ENCODE measurements around the gene ERC2.

The ERC2 gene

DNA sequence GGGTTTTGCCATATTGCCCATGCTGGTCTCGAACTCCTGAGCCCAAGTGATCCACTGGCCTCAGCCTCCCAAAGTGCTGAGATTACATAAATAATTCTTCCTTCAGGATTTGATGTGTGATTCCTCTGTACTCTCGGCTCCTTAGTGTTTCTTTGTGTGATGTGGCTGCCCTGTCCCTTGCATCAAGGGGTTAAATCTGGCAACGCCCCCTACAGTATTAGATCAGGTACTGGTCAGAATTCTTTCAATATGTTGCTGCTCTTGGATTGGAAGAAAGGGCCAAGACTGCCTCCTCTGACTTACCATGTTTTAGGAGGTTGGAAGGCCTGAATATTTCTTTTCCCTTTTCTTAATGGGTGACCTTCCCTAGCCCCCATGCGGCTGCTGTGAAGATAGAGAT is 590.6 kb downstream of the ERC2 start:
- Histone ChIP-seq H3K36me3 (ENCODE audit: control insufficient read depth, insufficient read depth, low read length) (no peaks in the 10 kb centered on the region), H3K9ac (ENCODE audit: low read length) (no peak overlapping the region), H3K27me3 (ENCODE audit: control insufficient read depth, insufficient read depth, low read length) (no peaks in the 10 kb centered on the region), H3K4me1 (ENCODE audit: control insufficient read depth, insufficient read depth, low read length) (no peaks in the 10 kb centered on the region), H3K27ac (ENCODE audit: low read depth, low read length) (no peak overlapping the region), H3K4me3 (ENCODE audit: low read length) (no peak overlapping the region)

DNA sequence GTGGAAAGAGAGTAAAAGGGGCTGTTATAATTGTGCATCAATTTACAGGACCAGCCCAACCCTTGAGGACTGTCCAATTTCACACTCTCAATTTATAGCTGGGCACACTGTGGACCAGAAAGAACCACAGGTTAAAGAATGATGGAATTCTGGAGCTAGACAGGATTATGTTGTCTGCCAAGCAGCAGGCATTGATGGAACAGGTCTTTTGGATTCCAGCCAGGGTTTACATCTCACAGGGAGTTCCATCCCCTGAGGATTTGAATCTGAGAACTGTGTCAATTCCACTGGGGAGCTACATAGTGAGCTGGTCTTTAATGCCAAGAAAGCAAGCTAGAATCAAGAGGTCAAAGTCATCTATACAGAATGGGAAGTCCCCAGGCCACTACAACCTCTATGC is 591.7 kb downstream of the ERC2 start:
- H3K27ac ChIP-seq (ENCODE audit: low read depth, low read length): no peak overlapping the region
- H3K36me3 ChIP-seq (ENCODE audit: control insufficient read depth, insufficient read depth, low read length): no peaks in the 10 kb centered on the region
- no peaks in the 10 kb centered on the region for H3K27me3 ChIP-seq (ENCODE audit: control insufficient read depth, insufficient read depth, low read length)
- H3K4me1 ChIP-seq (ENCODE audit: control insufficient read depth, insufficient read depth, low read length): no peaks in the 10 kb centered on the region
- no peak overlapping the region for H3K4me3 ChIP-seq (ENCODE audit: low read length)
- no peak overlapping the region for H3K9ac ChIP-seq (ENCODE audit: low read length)

DNA sequence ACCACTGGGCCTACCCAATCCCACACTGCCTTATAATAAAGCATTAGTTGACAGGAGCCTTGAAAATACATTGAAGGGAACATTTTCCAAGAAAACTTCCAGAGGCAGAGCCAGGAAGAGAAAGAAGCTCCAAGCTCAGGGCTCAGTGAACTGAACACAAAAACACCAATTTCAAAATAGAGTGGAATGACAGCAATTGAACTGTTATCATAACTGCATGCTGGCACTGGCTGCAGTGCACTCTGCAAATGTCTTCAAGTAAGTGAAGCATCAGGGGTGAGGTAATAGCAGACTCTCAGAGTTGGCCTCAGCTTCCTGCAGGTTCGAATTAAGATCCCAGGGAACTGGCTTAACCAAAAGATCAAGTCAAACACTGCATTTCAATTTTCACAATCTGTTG is 593.2 kb downstream of the ERC2 start:
- Histone ChIP-seq H3K36me3 (ENCODE audit: control insufficient read depth, insufficient read depth, low read length) (no peaks in the 10 kb centered on the region), H3K27me3 (ENCODE audit: control insufficient read depth, insufficient read depth, low read length) (no peaks in the 10 kb centered on the region), H3K9ac (ENCODE audit: low read length) (no peak overlapping the region), H3K4me1 (ENCODE audit: control insufficient read depth, insufficient read depth, low read length) (no peaks in the 10 kb centered on the region), H3K4me3 (ENCODE audit: low read length) (no peak overlapping the region), H3K27ac (ENCODE audit: low read depth, low read length) (no peak overlapping the region)

DNA sequence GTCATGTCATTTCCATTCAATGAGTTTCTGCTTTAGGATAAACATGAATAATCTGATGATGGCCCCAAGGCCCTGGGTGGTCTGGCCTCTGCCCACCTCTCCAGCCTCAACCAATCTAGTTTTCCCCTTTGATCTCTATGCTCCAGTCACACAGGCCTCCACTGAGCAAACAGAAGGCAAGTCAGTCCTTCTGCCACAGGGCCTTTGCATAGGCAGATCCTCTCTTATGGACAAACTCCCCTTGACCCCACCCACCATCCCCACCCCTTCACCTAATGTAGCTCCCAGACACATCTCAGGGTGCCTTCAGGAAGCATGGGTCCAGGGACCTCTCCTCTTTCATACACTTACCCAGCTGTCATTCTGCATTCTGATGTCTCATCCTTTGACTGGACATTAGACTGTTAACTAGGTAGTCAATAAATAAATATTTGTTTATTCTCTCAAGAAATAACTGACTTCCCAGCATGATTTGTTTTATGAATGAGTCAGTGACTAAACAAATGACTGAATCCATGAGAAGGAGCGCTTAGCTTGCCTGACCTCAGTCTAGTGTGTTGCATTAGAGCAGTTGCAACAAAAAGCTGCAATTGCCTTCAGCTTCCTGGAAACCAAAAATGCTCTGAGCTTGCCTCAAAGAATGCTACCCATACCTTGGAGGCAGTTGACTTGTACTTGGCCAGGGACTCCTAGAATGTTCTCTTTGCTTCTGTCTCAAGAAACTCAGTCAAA is 594.6 kb downstream of the ERC2 start:
- Histone ChIP-seq H3K27me3 (ENCODE audit: control insufficient read depth, insufficient read depth, low read length) (no peaks in the 10 kb centered on the region), H3K9ac (ENCODE audit: low read length) (no peak overlapping the region), H3K27ac (ENCODE audit: low read depth, low read length) (no peak overlapping the region), H3K4me1 (ENCODE audit: control insufficient read depth, insufficient read depth, low read length) (no peaks in the 10 kb centered on the region), H3K4me3 (ENCODE audit: low read length) (no peak overlapping the region), H3K36me3 (ENCODE audit: control insufficient read depth, insufficient read depth, low read length) (no peaks in the 10 kb centered on the region)

DNA sequence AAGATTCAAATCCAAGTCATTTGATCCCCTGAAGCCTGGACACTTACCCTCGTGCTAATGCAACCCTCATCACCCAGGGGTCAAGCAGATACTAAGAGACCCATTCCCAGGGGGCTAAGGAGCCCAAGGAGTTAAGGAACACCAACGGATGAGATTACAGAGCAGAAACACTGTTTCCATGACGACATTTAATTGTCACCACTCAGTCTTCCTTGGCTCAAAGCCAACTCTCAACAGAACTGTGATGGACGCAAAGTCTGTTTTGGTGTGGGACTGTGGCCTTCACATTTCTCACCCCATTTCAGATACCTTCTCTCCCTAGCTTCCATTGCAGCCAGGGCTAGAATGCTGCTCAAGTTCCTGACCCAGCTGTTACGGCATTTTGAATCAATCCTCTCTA is 597.7 kb downstream of the ERC2 start:
- Histone ChIP-seq H3K27me3 (ENCODE audit: control insufficient read depth, insufficient read depth, low read length) (no peaks in the 10 kb centered on the region), H3K9ac (ENCODE audit: low read length) (no peak overlapping the region), H3K4me1 (ENCODE audit: control insufficient read depth, insufficient read depth, low read length) (no peaks in the 10 kb centered on the region), H3K27ac (ENCODE audit: low read depth, low read length) (no peak overlapping the region), H3K36me3 (ENCODE audit: control insufficient read depth, insufficient read depth, low read length) (no peaks in the 10 kb centered on the region), H3K4me3 (ENCODE audit: low read length) (no peak overlapping the region)

DNA sequence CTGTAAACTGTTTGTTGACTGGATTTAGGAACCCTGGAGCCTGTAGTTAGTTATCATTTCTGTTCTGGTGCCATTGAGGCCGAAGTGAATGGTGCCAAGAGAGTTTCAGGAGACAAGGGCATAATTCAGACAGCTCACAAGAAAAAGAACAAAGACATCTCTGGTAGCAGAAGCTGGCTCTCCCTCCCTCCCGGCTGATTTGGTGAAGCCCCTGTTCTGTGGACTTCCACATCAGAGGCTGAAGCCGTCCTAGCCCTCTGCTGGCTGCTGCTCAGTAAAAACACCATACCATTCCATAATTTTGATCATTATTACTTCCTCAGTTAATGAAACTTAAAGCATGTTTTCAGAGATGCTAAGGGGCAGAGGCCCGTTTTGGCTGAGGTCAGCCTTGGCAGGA is 599.9 kb downstream of the ERC2 start:
- Histone ChIP-seq H3K27ac (ENCODE audit: low read depth, low read length) (no peak overlapping the region), H3K9ac (ENCODE audit: low read length) (no peak overlapping the region), H3K36me3 (ENCODE audit: control insufficient read depth, insufficient read depth, low read length) (no peaks in the 10 kb centered on the region), H3K4me3 (ENCODE audit: low read length) (no peak overlapping the region), H3K27me3 (ENCODE audit: control insufficient read depth, insufficient read depth, low read length) (no peaks in the 10 kb centered on the region), H3K4me1 (ENCODE audit: control insufficient read depth, insufficient read depth, low read length) (no peaks in the 10 kb centered on the region)

DNA sequence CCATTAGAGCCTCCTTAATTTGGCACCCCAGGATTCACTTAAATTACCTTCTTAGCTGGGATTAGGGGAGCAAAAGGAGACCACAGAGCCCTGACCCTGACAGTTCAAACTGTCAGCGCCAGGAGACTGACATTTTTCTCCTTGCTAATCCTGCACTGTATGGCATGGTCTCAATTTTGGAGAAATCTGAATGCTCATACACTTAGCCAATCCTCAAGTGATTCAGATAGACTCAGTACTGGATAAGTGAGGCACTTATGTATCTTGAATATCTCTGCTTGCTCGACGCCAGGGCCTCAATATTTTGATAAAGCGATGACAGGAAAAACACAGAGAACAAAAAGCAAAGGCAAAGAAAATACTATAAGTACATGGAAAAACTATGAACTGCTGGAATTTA is 605.2 kb downstream of the ERC2 start:
- H3K27ac ChIP-seq (ENCODE audit: low read depth, low read length): no peak overlapping the region
- H3K4me1 ChIP-seq (ENCODE audit: control insufficient read depth, insufficient read depth, low read length): no peaks in the 10 kb centered on the region
- H3K4me3 ChIP-seq (ENCODE audit: low read length): no peak overlapping the region
- no peaks in the 10 kb centered on the region for H3K27me3 ChIP-seq (ENCODE audit: control insufficient read depth, insufficient read depth, low read length)
- no peak overlapping the region for H3K9ac ChIP-seq (ENCODE audit: low read length)
- no peaks in the 10 kb centered on the region for H3K36me3 ChIP-seq (ENCODE audit: control insufficient read depth, insufficient read depth, low read length)

DNA sequence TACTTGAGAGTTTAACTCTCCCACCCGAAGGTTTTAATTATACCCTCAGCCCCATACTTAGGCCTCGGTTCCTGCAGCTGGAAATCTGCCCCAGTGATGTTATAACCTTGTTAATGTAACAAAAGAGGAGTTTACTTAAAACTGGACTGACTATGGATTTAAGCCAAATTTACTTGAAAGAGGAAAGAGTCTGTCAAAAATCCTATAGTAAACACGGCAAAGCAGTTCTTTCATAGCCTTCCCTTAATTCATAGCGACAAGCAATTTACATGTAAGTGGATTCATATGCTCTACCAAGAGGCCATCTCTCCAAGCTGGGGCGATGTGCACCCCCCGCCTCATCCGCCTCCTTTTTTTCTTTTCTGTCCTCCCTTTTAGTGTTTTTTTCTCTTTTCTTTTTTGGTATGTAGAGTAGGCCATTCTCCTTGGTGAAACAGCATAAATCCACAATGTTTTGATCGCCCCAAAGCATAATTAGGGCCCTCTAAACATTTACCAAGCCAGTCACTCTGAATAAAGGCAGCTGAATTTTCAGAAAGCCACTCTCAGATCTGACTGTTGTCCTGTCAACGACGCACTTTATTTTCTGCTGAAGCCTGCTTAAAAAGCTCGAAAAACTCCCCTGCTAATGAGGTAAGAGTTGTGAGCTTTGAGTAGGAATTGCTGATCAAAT is 608.1 kb downstream of the ERC2 start:
- no peaks in the 10 kb centered on the region for H3K27me3 ChIP-seq (ENCODE audit: control insufficient read depth, insufficient read depth, low read length)
- no peak overlapping the region for H3K27ac ChIP-seq (ENCODE audit: low read depth, low read length)
- H3K36me3 ChIP-seq (ENCODE audit: control insufficient read depth, insufficient read depth, low read length): no peaks in the 10 kb centered on the region
- no peak overlapping the region for H3K9ac ChIP-seq (ENCODE audit: low read length)
- no peaks in the 10 kb centered on the region for H3K4me1 ChIP-seq (ENCODE audit: control insufficient read depth, insufficient read depth, low read length)
- no peak overlapping the region for H3K4me3 ChIP-seq (ENCODE audit: low read length)

DNA sequence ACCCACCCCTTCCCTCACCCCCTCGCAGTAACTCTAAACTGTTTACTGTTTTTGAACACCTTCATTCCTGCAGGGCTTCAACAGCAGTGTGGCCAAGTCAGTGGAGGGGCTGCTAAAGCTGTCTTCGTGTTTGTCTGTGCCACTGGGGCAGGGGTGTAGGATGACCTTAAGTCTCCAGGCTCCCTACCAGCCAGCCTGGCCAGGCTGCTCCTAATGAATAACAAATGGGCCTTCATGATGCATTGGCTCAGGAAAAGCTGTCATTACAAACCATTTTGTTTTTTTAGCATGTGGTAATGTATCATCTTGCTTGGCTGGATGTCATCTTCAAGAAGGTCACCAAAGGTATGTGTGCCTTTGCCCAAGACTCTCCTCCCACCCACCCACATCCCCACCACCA is 609.0 kb downstream of the ERC2 start:
- Histone ChIP-seq H3K27me3 (ENCODE audit: control insufficient read depth, insufficient read depth, low read length) (no peaks in the 10 kb centered on the region), H3K27ac (ENCODE audit: low read depth, low read length) (no peak overlapping the region), H3K36me3 (ENCODE audit: control insufficient read depth, insufficient read depth, low read length) (no peaks in the 10 kb centered on the region), H3K4me3 (ENCODE audit: low read length) (no peak overlapping the region), H3K9ac (ENCODE audit: low read length) (no peak overlapping the region), H3K4me1 (ENCODE audit: control insufficient read depth, insufficient read depth, low read length) (no peaks in the 10 kb centered on the region)

DNA sequence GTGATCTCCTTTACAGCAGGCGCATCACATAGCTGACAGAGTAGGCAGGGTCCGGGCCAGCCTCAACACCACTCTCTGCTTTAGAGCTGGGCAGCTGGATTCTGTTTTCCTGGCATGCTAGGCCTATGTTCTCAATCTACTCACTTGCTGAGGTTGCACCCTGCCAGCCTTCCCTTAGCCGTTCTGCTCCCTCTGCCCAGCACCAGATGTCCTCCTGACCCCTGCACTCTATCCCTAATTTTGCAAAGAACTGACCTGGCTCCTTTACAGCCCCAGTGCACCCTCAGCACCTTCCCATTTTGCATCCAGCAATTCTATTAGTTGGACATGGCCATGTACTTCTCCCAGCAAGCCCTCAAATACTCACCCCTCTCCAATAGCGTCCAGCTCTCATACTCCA is 609.5 kb downstream of the ERC2 start:
- Histone ChIP-seq H3K27ac (ENCODE audit: low read depth, low read length) (no peak overlapping the region), H3K36me3 (ENCODE audit: control insufficient read depth, insufficient read depth, low read length) (no peaks in the 10 kb centered on the region), H3K4me3 (ENCODE audit: low read length) (no peak overlapping the region), H3K4me1 (ENCODE audit: control insufficient read depth, insufficient read depth, low read length) (no peaks in the 10 kb centered on the region), H3K9ac (ENCODE audit: low read length) (no peak overlapping the region), H3K27me3 (ENCODE audit: control insufficient read depth, insufficient read depth, low read length) (no peaks in the 10 kb centered on the region)

DNA sequence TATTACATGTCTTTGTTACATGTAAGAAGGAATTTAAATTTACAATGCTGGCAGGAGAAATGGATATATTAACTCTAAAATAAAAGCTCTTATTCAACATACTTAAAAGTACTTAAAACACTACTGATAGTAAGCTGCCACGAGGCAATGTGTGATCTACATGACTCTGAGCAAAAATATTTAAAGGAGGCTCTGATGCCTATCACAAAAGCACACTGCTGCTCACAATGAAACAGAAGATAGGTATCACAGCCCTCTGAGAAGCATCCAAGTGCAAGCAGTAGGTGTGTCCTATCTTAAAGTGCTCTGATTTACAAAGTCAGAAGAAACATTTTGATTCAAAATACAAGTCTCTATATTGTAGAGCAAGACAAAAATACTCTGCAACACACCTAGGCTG is 610.0 kb downstream of the ERC2 start:
- Histone ChIP-seq H3K36me3 (ENCODE audit: control insufficient read depth, insufficient read depth, low read length) (no peaks in the 10 kb centered on the region), H3K4me3 (ENCODE audit: low read length) (no peak overlapping the region), H3K27ac (ENCODE audit: low read depth, low read length) (no peak overlapping the region), H3K27me3 (ENCODE audit: control insufficient read depth, insufficient read depth, low read length) (no peaks in the 10 kb centered on the region), H3K4me1 (ENCODE audit: control insufficient read depth, insufficient read depth, low read length) (no peaks in the 10 kb centered on the region), H3K9ac (ENCODE audit: low read length) (no peak overlapping the region)

DNA sequence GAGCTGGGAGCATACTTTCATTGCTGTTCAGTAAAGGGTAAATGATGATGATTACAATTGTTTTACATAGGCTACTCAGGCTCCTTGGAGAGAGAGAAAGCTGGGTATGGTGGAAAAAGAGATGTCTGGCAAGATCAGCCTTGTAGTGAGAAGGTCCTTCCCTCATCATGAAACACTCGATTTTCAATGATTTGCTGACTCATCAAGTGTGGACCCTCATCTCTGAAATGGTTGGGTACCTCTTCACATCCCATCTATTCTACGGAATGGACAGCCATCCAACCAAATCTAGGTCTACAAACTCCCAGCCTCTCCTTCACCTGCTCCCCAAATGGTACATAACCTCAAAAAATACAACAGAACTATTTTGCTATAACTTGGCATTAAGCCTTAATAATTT is 610.6 kb downstream of the ERC2 start:
- no peaks in the 10 kb centered on the region for H3K36me3 ChIP-seq (ENCODE audit: control insufficient read depth, insufficient read depth, low read length)
- no peaks in the 10 kb centered on the region for H3K4me1 ChIP-seq (ENCODE audit: control insufficient read depth, insufficient read depth, low read length)
- no peak overlapping the region for H3K4me3 ChIP-seq (ENCODE audit: low read length)
- H3K27ac ChIP-seq (ENCODE audit: low read depth, low read length): no peak overlapping the region
- no peak overlapping the region for H3K9ac ChIP-seq (ENCODE audit: low read length)
- H3K27me3 ChIP-seq (ENCODE audit: control insufficient read depth, insufficient read depth, low read length): no peaks in the 10 kb centered on the region

DNA sequence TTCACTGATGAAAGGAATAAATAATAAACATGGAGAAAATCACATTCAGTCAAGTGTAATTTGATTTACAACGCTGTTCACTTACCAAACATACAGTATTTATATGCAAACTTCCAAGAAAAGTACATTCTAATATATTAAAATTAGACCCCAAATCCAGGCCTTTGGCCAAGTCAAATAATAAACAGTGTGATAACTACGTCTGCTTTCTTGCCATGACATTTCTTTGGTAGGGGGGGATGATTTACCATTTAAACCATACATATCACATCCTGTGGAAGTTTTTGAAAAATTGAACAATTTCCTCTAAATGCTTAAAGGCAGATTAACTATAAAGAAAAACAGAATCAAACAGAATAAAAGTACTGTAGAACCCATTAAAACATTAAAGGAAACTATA is 613.0 kb downstream of the ERC2 start:
- Histone ChIP-seq H3K4me3 (ENCODE audit: low read length) (no peak overlapping the region), H3K27ac (ENCODE audit: low read depth, low read length) (no peak overlapping the region), H3K36me3 (ENCODE audit: control insufficient read depth, insufficient read depth, low read length) (no peaks in the 10 kb centered on the region), H3K9ac (ENCODE audit: low read length) (no peak overlapping the region), H3K4me1 (ENCODE audit: control insufficient read depth, insufficient read depth, low read length) (no peaks in the 10 kb centered on the region), H3K27me3 (ENCODE audit: control insufficient read depth, insufficient read depth, low read length) (no peaks in the 10 kb centered on the region)
